Measurements from ENCODE around the gene GRID2.

The GRID2 gene

GRCh38 chr4:93775551-93775950, 1471.8 kb downstream of the GRID2 start:
- TF ChIP-seq REST (IDR thresholded peaks at IDR 0.05; ENCODE audit: insufficient read depth in 1 of 2, low read depth in 2 of 2, low read length in 2 of 2): no peak
- no peak for TF ChIP-seq FOXP2 (optimal IDR thresholded peaks at IDR 0.05; ENCODE audit: borderline replicate concordance, extremely low read depth, extremely low read length, insufficient read depth)
- no peak for TF ChIP-seq TAF1 (IDR thresholded peaks at IDR 0.05; ENCODE audit: borderline replicate concordance, insufficient read depth, low read length)
- TF ChIP-seq SIN3A (IDR thresholded peaks at IDR 0.05; ENCODE audit: borderline replicate concordance, insufficient read depth, low read length): no peak
- no peak for TF ChIP-seq POLR2AphosphoS5 (IDR thresholded peaks at IDR 0.05; ENCODE audit: low read depth, low read length)

GRCh38 chr4:93776386-93777080, 1472.8 kb downstream of the GRID2 start:
- TF ChIP-seq FOXP2 (optimal IDR thresholded peaks at IDR 0.05; ENCODE audit: borderline replicate concordance, extremely low read depth, extremely low read length, insufficient read depth): no peak
- TF ChIP-seq REST (IDR thresholded peaks at IDR 0.05; ENCODE audit: insufficient read depth in 1 of 2, low read depth in 2 of 2, low read length in 2 of 2): no peak
- no peak for TF ChIP-seq SIN3A (IDR thresholded peaks at IDR 0.05; ENCODE audit: borderline replicate concordance, insufficient read depth, low read length)
- no peak for TF ChIP-seq POLR2AphosphoS5 (IDR thresholded peaks at IDR 0.05; ENCODE audit: low read depth, low read length)
- no peak for TF ChIP-seq TAF1 (IDR thresholded peaks at IDR 0.05; ENCODE audit: borderline replicate concordance, insufficient read depth, low read length)

- TF ChIP-seq TAF1 (IDR thresholded peaks at IDR 0.05; ENCODE audit: borderline replicate concordance, insufficient read depth, low read length): no peak
- TF ChIP-seq POLR2AphosphoS5 (IDR thresholded peaks at IDR 0.05; ENCODE audit: low read depth, low read length): no peak
- no peak for TF ChIP-seq SIN3A (IDR thresholded peaks at IDR 0.05; ENCODE audit: borderline replicate concordance, insufficient read depth, low read length)
- no peak for TF ChIP-seq REST (IDR thresholded peaks at IDR 0.05; ENCODE audit: insufficient read depth in 1 of 2, low read depth in 2 of 2, low read length in 2 of 2)
- no peak for TF ChIP-seq FOXP2 (optimal IDR thresholded peaks at IDR 0.05; ENCODE audit: borderline replicate concordance, extremely low read depth, extremely low read length, insufficient read depth)
Observed at GRCh38 chr4:93777081-93777460, 1473.3 kb downstream of the GRID2 start.

GRCh38 chr4:93779228-93779627, 1475.5 kb downstream of the GRID2 start:
- TF ChIP-seq TAF1 (IDR thresholded peaks at IDR 0.05; ENCODE audit: borderline replicate concordance, insufficient read depth, low read length) (no peak), FOXP2 (optimal IDR thresholded peaks at IDR 0.05; ENCODE audit: borderline replicate concordance, extremely low read depth, extremely low read length, insufficient read depth) (no peak), SIN3A (IDR thresholded peaks at IDR 0.05; ENCODE audit: borderline replicate concordance, insufficient read depth, low read length) (no peak), POLR2AphosphoS5 (IDR thresholded peaks at IDR 0.05; ENCODE audit: low read depth, low read length) (no peak)

- no peak for TF ChIP-seq FOXP2 (optimal IDR thresholded peaks at IDR 0.05; ENCODE audit: borderline replicate concordance, extremely low read depth, extremely low read length, insufficient read depth)
- TF ChIP-seq REST (IDR thresholded peaks at IDR 0.05; ENCODE audit: insufficient read depth in 1 of 2, low read depth in 2 of 2, low read length in 2 of 2): no peak
- TF ChIP-seq SIN3A (IDR thresholded peaks at IDR 0.05; ENCODE audit: borderline replicate concordance, insufficient read depth, low read length): no peak
- TF ChIP-seq TAF1 (IDR thresholded peaks at IDR 0.05; ENCODE audit: borderline replicate concordance, insufficient read depth, low read length): no peak
- TF ChIP-seq POLR2AphosphoS5 (IDR thresholded peaks at IDR 0.05; ENCODE audit: low read depth, low read length): no peak
Observed at GRCh38 chr4:93780080-93780479, 1476.3 kb downstream of the GRID2 start.
